Suppressor macrophage treated with lipopolysaccharide for 1 hour (primary cell): ENCODE data around the gene NKAIN2.

ENCODE experiments used
- DNase-seq, 3 donors: peaks; one replicate each; pipeline ENCODE4 v3.0.0-alpha.2; 2020 to 2022

The NKAIN2 gene

GRCh38 chr6:124780623-124781022 lies 977.0 kb downstream of the NKAIN2 start:
- DNase-seq: no peak

DNA sequence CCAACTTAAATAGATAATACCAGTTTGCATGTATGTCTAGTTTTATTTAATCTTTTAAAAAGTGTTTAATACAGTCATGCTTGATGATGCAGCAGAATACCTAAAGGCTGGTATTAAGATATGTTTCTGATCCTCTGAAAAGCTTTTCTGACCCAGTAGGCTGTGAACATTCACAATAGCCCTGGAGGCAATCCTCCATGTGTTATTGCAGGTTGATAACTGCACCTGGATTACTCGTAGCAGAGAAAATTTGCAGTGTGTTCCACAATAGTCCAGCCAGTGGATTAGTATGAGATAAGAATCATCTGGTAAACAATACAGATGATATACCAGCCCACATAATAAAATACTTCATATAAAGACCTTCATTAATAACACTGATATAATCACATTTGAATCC lies 979.7 kb downstream of the NKAIN2 start:
- no peak for DNase-seq

DNA sequence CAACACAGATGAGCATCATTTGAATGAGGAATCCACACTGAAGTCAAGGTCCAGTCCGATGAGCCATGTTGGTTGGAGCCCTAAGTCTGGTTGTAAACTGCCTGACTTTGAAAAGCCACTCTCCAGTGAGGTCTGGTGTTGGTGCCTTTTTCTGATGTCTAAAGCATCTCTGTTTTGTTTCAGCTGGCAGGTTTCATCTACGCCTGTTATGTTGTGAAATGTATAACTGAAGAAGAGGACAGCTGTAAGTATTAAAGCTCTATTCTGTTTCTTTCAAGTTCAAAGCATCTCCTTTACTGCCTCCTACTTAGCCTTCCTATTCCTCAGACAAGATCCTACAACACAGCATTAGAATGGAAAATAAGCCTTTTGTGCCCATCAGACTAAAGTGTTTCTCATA lies 987.5 kb downstream of the NKAIN2 start:
- no peak for DNase-seq

- DNase-seq: no peak
Measured at GRCh38 chr6:124792386-124792785, 988.7 kb downstream of the NKAIN2 start.

- no peak for DNase-seq
Measured at GRCh38 chr6:124793398-124793797, 989.7 kb downstream of the NKAIN2 start.

- peak in 2 of 3 donors; percentile 22 to 26 for DNase-seq
Measured at GRCh38 chr6:124795643-124796463, 992.2 kb downstream of the NKAIN2 start.

GRCh38 chr6:124796464-124796970 lies 992.9 kb downstream of the NKAIN2 start:
- DNase-seq: no peak

- DNase-seq: no peak
Measured at GRCh38 chr6:124797224-124797623, 993.6 kb downstream of the NKAIN2 start.

DNA sequence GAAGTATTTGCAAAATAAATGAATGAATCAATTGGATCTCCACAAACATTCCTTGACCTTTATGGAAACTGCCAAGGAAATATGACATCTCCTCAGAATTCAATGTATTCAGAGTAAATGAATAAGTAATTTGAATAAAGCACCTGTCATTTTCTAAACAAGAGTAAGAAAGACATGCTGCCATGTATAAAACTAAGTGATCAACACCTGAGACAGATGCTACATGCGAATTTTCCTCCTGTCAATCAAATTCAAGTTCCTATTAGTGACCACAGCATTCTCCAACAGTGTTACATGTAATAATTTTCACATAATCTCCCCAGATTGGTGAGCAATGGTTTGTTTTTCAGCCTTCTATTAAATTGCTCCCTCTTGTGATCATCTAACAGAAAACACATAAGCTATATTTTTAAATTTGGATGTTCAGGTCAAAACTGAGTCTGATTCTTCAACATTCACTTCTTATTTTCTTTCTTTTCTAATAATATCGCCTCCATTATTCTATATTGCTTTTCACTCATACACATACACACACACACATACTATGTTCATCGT lies 995.4 kb downstream of the NKAIN2 start:
- no peak for DNase-seq

DNA sequence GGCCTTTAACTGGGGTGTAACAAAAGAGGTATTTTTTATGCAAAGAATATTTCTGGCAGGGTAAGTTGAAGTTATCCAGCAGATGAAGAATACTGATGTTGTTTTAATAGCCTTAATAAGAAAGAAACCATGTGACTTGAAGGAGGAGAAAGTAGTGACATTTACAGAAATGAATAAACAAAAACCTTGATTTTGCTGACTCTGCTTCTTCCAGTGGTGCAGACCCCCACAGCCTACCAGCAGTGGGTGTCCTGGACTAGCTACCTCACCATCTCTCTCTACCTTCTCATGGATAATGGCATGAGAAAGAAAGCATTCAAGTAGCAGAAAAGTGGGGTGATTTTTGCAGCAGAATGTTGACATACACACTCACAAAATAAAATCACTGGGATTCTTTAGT lies 996.0 kb downstream of the NKAIN2 start:
- DNase-seq: no peak

DNA sequence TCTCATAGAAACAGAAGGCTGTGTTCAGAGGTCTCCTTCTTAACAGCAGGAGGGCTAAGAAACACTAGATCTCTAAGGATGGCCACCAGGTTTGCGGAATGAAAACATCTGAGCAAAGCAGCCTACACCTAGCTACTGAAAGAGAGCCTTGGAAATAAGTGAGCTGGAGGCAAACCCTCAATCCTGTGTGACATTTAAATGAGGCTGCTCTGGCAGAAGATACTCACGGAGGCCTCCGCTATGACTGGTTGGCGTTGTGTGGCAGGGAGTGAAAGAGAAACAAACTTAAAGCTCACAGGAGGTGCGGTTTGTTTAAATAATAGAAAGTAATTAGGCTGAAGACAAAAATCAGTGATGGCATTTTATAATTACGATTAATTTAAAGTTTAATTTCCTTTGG lies 996.6 kb downstream of the NKAIN2 start:
- DNase-seq: no peak

DNA sequence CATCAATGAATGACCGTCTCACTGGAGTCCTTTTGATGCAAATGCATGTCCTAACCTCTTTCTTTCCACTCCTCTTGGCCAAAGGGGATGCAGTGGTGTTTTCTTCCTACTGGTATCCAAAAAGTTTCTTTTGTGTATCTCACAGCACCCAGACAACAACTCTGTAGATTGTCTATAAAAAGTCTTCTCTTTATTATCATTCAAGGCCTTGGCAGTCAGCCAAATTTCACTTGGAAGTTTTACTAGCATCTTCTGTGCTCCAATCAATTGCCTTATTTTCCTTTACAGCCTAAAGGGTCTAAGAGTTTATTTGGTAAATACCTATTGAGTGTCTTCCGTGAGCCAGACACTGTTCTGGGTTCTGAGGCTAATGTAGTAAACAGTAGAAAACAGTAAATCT lies 1008.4 kb downstream of the NKAIN2 start:
- no peak for DNase-seq

- DNase-seq: peak; percentile 27 to 65 (median 60)
Measured at GRCh38 chr6:124819346-124819745, 1015.7 kb downstream of the NKAIN2 start.

GRCh38 chr6:124822204-124822613 lies 1018.5 kb downstream of the NKAIN2 start:
- DNase-seq: no peak

- no peak for DNase-seq
Measured at GRCh38 chr6:124822721-124823120, 1019.1 kb downstream of the NKAIN2 start.

GRCh38 chr6:124823240-124824111 lies 1019.8 kb downstream of the NKAIN2 start:
- no peak for DNase-seq

DNA sequence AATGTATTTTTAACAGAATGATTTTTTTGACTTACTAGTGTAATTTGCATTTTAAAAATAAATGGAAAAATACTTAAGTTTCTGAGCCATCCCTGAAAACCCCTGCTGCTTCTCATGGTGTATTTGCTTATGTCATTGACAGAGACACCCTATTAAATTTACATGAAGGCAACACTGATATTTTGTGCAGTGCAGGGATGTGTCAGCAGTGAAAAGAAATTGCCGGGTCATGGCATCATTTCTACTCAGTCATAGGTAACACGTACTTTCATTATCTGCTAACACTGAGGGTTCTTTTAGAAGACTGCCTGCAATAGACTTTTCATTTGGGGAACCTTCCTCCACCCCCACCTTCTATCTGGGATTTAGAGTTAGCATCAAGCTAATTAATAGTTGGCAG lies 1021.9 kb downstream of the NKAIN2 start:
- peak in 1 of 3 donors; percentile 20 for DNase-seq

GRCh38 chr6:124829822-124830221 lies 1026.2 kb downstream of the NKAIN2 start:
- DNase-seq: no peak

- DNase-seq: no peak
Measured at GRCh38 chr6:124830506-124830905, 1026.8 kb downstream of the NKAIN2 start.

- peak in 2 of 3 donors; percentile 56 to 60 for DNase-seq
Measured at GRCh38 chr6:124854338-124854922, 1050.8 kb downstream of the NKAIN2 start.

DNA sequence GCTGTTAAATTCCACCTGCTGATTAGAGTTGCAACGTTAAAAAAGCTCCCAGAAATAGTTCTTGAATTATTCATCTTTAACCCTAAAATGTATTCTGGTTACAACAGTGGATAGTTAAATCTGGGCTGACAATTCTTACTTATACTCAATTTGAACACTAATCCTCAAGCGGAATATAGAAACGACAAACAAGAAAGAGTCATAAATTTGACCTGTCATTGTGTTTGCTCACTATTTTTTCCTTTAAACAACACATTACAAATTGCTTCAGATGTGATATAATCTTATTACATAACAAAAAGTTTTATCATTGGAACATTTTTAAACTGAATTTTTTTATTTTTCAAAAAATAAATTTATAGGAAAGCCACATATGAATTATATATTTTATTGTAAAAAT lies 1054.1 kb downstream of the NKAIN2 start:
- DNase-seq: no peak

GRCh38 chr6:124858564-124858963 lies 1054.9 kb downstream of the NKAIN2 start:
- no peak for DNase-seq

- no peak for DNase-seq
Measured at GRCh38 chr6:124859366-124859765, 1055.7 kb downstream of the NKAIN2 start.
